Smooth muscle cell (in vitro differentiated cells): ENCODE results near the gene LZTFL1. TPM values are rescaled to one million over a fixed set of nuclear protein-coding genes. Genes with fewer than 3 reads are reported as not detected.

Experiments used
- DNase-seq: peaks from one replicate; lab custom pipeline; 2025; ENCODE audit not compliant: unreplicated experiment; lab: John Stamatoyannopoulos, UW
- H2AFZ ChIP-seq: fragments of 200-600 bp; sonication (generic); 2 replicates; pipeline ENCODE4 v1.6.0; 2016; ENCODE audit warnings: antibody characterized with exemption, low read depth, mild to moderate bottlenecking
- H3F3A ChIP-seq: fragments of 200-600 bp; sonication (generic); 2 replicates; pipeline ENCODE4 v1.6.0; 2017; ENCODE audit warnings: antibody characterized with exemption, low read depth
- H3K27ac ChIP-seq: fragments of 200-600 bp; sonication (generic); 2 replicates; pipeline ENCODE4 v1.5.1; 2016; ENCODE audit warnings: low read depth, mild to moderate bottlenecking
- H3K27me3 ChIP-seq: fragments of 200-600 bp; sonication (generic); 2 replicates; pipeline ENCODE4 v1.6.1; 2016; ENCODE audit warnings: low read depth, mild to moderate bottlenecking
- H3K36me3 ChIP-seq: fragments of 200-600 bp; sonication (generic); 2 replicates; pipeline ENCODE4 v1.5.1; 2016; ENCODE audit warnings: low read depth
- H3K4me1 ChIP-seq: fragments of 200-600 bp; sonication (generic); 2 replicates; pipeline ENCODE4 v1.5.1; 2016; ENCODE audit warnings: low read depth
- H3K4me2 ChIP-seq: fragments of 200-600 bp; sonication (generic); 2 replicates; pipeline ENCODE4 v1.6.0; 2016; ENCODE audit warnings: mild to moderate bottlenecking
- H3K4me3 ChIP-seq: fragments of 200-600 bp; sonication (generic); 2 replicates; pipeline ENCODE4 v1.5.1; 2016; ENCODE audit warnings: mild to moderate bottlenecking
- H3K79me2 ChIP-seq: fragments of 200-600 bp; sonication (generic); 2 replicates; pipeline ENCODE4 v1.6.0; 2016; ENCODE audit warnings: low read depth, mild to moderate bottlenecking
- H3K9ac ChIP-seq: fragments of 200-600 bp; sonication (generic); 2 replicates; pipeline ENCODE4 v1.6.0; 2016; ENCODE audit warnings: low read depth
- H3K9me3 ChIP-seq: fragments of 200-600 bp; sonication (generic); replicated peaks from 2 replicates; pipeline ENCODE4 v1.5.1; 2016; ENCODE audit warnings: low read depth
- H4K20me1 ChIP-seq: fragments of 200-600 bp; sonication (generic); 2 replicates; pipeline ENCODE4 v1.6.0; 2016; ENCODE audit warnings: low read depth
- CTCF ChIP-seq: fragments of 200-600 bp; sonication (generic); IDR thresholded peaks from 2 replicates; pipeline ENCODE4 v1.5.1; 2017; ENCODE audit warnings: borderline replicate concordance, mild to moderate bottlenecking, antibody characterized with exemption; ENCODE audit not compliant: insufficient read depth, poor library complexity, severe bottlenecking
- WGBS: methylation state at CpG from one replicate; pipeline ENCODE4 v1.1.7; 2016; ENCODE audit warnings: low lambda C conversion rate; 5-methylcytosine and 5-hydroxymethylcytosine counted together
- polyA plus RNA-seq: library from polyadenylated mRNA; unstranded; fragments of >200 nt; fragmentation: Nextera tagmentation; extraction: Ambion mirVana; gene quantifications from 2 replicates; pipeline ENCODE4 v1.2.1, GENCODE V29; 2016
- total RNA-seq: library from RNA; depleted of rRNA; stranded (reverse); fragments of >200 nt; gene quantifications from 2 replicates; pipeline ENCODE4 v1.2.3, GENCODE V29; 2014

LZTFL1 gene
- total and polyA plus RNA-seq, 2 experiments from 2014 or later = 8.6 to 29.4 TPM

GRCh38 chr3:45869638-45870037 lies 27.7 kb upstream of the LZTFL1 start:
- H3K79me2 ChIP-seq = no peaks in the 10 kb centered on the region
- 86% methylated on average over 3 of the region's 3 CpGs for WGBS
- no peaks in the 10 kb centered on the region for H3K9me3 ChIP-seq
- H2AFZ ChIP-seq = no peak overlapping the region
- TF ChIP-seq CTCF = no peak
- H3K4me2 ChIP-seq = no peak overlapping the region
- peaks cover 21% of the 10 kb centered on the region for H3K27me3 ChIP-seq
- H3F3A ChIP-seq = no peaks in the 10 kb centered on the region
- H3K9ac ChIP-seq = no peak overlapping the region
- no peak overlapping the region for H3K4me3 ChIP-seq
- no peak overlapping the region for H3K27ac ChIP-seq
- no peaks in the 10 kb centered on the region for H3K4me1 ChIP-seq
- no peak for DNase-seq
- no peaks in the 10 kb centered on the region for H3K36me3 ChIP-seq
- H4K20me1 ChIP-seq = no peaks in the 10 kb centered on the region

- no peaks in the 10 kb centered on the region for H3K79me2 ChIP-seq
- no peaks in the 10 kb centered on the region for H3F3A ChIP-seq
Observed at GRCh38 chr3:45868650-45869049, 26.7 kb upstream of the LZTFL1 start.

GRCh38 chr3:45868213-45868612 lies 26.3 kb upstream of the LZTFL1 start:
- no peaks in the 10 kb centered on the region for H3K9me3 ChIP-seq
- no peak for DNase-seq
- H3K4me2 ChIP-seq = no peak overlapping the region
- no peak overlapping the region for H3K4me3 ChIP-seq
- no peaks in the 10 kb centered on the region for H3K4me1 ChIP-seq
- peaks cover 21% of the 10 kb centered on the region for H3K27me3 ChIP-seq
- H2AFZ ChIP-seq = no peak overlapping the region
- no peak overlapping the region for H3K9ac ChIP-seq
- no peaks in the 10 kb centered on the region for H3F3A ChIP-seq
- no peaks in the 10 kb centered on the region for H4K20me1 ChIP-seq
- H3K79me2 ChIP-seq = no peaks in the 10 kb centered on the region
- no peaks in the 10 kb centered on the region for H3K36me3 ChIP-seq
- WGBS = 51% methylated on average over 2 of the region's 2 CpGs
- H3K27ac ChIP-seq = no peak overlapping the region
- no peak for TF ChIP-seq CTCF

More at GRCh38 chr3:45868650-45869049, 26.7 kb upstream of the LZTFL1 start:
- Histone ChIP-seq H4K20me1 (no peaks in the 10 kb centered on the region), H3K9me3 (no peaks in the 10 kb centered on the region), H3K36me3 (no peaks in the 10 kb centered on the region), H3K27me3 (peaks cover 21% of the 10 kb centered on the region), H3K4me1 (no peaks in the 10 kb centered on the region), H3K27ac (no peak overlapping the region), H3K4me2 (no peak overlapping the region), H3K4me3 (no peak overlapping the region), H3K9ac (no peak overlapping the region), H2AFZ (no peak overlapping the region)
- 82% methylated on average over 2 of the region's 2 CpGs for WGBS
- no peak for TF ChIP-seq CTCF
- no peak for DNase-seq

GRCh38 chr3:45865563-45865962 lies 23.6 kb upstream of the LZTFL1 start:
- no peaks in the 10 kb centered on the region for H3K4me1 ChIP-seq
- no peaks in the 10 kb centered on the region for H3F3A ChIP-seq
- H3K36me3 ChIP-seq = no peaks in the 10 kb centered on the region
- peaks cover 33% of the 10 kb centered on the region for H3K27me3 ChIP-seq
- no peak overlapping the region for H3K4me2 ChIP-seq
- DNase-seq = no peak
- H4K20me1 ChIP-seq = no peaks in the 10 kb centered on the region
- no peak overlapping the region for H3K4me3 ChIP-seq
- no peak overlapping the region for H2AFZ ChIP-seq
- no peak overlapping the region for H3K9ac ChIP-seq
- H3K27ac ChIP-seq = no peak overlapping the region
- H3K79me2 ChIP-seq = no peaks in the 10 kb centered on the region
- H3K9me3 ChIP-seq = no peaks in the 10 kb centered on the region
- TF ChIP-seq CTCF = no peak
- WGBS = 90% methylated on average over 6 of the region's 6 CpGs
